IPS-NIHi7 (cell line): ENCODE results near the gene GMDS.

Source experiments
- DNase-seq: peaks from one replicate; pipeline ENCODE4 v3.0.0; 2012; ENCODE audit warnings: mixed read lengths; ENCODE audit errors: extremely low spot score

GMDS gene

DNA sequence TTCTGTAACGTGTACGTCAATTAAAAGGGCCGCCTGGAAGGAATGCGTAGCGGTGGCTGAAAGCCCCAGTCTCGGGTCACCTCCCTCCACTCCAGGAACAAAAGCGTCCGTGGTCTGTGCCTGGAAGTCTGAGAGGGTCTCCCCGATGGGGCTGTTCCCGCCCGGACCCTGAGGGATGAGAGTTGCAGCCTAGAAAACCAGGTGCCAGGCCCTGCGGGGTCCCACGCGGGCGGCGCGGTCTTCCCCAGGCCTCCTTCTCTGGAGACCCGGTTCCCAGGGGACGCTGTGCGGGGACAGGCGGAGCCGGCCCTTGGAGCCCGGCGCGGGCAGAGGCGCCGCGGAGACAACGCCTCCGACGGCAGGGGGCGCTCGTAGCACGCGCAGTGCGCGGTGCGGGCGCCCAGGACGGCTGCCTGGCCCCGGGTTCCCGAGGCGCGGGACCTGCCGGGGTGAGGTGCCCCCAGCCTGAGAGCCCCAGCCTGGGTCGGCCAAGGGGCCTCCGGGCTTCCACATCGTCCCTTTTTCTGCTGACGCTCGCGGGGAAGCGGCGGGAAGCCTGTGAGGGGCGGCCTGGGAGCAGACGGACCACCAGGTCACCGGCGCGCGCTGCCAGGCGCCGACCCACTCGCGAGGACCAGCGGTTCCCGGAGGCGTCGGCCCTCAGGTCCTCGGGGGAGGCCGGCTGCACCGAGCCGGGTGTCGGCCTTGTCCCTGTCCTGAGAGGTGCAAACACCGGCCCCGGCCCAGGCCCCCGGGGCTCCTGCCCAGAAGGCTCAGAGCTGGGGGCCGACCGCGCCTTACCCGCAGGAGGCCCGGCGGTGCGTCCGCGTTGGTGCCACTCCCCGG is 641.0 kb downstream of the GMDS start:
- DNase-seq: peak; percentile 79

DNA sequence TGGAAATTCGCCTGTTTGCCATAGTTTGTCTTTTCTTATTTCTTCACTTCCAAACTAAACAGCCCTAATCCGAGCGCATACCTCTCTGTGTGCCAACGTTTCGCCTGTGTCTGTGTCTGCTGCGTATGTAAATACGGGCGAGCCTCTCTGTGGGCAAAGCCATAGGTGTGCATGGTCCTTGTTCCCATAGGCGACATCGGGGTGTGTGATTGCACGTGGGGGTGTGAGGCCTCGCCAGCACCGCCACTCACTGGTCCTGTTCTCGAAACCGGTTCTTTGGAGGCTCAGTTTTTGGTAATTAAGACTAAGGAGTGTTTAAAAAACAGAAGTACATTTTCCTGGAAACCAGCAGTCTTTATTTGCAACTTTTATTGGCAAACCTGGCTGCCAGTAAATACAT is 641.7 kb downstream of the GMDS start:
- no peak for DNase-seq

DNA sequence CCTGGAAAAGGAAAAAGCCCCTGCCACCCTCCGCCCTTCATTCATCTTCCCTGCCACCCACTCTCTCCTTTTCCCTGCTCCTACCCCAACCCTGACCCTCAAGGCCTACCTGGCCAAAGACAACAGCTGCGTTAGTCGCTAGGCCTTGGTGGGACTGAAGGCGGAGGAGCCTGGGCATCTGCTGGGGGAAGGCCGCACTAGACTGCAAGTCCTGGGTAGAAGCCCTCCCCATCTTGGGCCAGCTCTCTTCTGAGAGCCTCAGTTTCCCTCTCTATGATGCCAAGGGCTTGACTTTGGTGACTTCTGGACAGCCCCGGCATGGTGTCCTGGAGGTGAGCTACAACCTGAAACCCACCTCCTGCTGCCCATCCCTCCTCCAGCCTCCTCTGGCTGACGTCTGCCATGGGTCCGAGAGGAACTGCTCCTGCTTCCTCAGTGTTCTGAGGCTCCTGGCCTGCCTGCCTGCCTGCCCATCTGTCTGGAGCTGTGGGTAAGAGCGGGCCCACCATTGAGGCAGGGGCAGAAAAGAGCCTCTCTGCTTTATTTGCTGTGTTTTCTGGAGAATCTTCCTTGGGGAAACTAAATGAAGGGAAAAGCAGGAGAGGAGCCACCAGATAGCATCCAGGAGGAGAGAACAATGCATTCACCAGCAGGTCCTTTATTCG is 643.2 kb downstream of the GMDS start:
- DNase-seq: no peak

DNA sequence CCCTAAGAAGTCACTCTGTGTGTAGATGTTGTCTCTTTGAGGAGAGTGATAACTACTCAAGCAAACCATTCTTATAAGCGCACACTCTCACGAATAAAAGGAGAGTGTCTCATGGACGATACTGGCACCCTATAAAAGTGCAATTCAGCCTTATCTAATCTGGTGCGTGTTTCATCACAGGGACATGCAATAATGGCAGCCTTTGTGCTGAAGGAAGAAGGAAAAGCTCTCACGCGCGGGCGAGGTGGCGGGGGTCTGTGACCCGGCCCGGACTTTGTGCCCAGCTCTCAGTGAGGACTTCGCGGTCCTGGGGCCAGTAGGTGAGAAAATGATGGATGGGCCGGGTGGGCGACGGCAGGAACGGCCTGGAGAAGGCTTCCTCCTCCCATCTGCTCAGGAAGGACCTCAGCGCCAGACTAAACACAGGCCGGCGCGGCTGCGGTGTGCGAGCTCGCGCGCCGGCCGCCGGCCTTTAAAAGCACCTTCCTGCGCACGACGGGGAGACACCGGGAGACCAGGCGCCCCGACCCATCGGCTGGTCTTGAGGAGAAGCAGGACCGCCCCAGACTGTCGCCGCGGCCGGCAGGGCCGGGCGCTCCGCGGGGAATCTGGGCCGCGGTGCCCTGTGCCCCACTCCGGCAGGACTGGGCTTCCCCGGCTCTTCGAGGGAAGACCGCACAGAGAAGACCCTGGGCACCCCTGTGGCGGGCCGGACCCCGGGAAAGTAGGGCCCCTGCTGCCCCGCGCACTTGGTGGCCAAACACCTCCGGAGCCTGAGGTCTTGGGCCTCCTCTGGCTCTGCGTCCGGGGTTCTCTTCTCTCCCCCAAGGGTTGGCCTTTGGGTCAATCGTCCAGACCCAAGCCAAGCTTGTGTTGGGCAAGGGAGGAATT is 644.0 kb downstream of the GMDS start:
- DNase-seq: no peak

DNA sequence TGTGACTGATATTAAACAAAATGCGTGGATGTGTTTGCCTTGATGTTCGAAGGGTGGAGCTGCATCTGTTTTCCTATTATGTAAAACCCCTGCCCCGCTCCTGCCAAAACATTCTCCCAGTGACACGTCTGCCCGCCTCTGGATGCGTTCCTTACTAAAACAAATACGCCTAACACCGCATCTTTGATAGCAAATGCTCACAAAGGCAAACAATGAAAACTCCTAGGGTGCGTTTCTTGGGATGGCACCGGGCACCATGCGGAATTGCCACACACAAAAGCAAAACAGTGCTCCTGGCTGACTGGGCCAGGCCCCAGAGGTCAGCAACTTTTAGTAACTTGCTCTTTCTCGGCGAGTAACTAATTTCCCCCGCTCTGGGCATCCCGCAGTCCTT is 644.6 kb downstream of the GMDS start:
- no peak for DNase-seq

DNA sequence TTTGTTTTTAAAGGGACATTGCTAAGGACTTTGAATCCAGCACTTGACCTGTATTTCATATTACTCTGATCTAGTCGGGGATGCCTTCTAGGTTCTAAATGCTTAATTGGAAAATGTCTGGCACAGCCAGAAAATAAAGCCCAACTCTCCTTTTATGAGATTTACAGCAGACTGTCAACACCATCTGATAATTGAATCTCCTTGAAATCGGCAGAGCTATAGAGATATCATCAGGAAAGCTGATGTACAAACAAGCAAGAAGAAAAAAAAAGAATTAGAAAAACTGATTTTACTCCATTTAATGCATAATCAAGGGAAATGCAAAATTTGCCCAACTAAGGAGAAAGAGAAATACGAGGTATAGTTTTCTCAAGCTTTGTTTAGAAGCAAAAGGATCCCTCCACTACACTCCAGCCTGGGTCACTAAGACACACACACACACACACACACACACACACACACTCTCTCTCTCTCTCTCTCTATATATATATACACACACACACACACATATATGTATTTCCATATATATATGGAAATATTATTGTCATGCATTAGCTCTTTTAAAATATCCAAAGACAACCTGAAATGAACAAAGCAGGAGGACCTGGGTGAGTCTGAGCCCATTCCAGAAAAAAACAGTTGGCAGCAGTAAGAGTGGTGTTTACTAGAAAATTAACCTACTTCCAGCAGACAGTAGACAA is 645.2 kb downstream of the GMDS start:
- DNase-seq: no peak

DNA sequence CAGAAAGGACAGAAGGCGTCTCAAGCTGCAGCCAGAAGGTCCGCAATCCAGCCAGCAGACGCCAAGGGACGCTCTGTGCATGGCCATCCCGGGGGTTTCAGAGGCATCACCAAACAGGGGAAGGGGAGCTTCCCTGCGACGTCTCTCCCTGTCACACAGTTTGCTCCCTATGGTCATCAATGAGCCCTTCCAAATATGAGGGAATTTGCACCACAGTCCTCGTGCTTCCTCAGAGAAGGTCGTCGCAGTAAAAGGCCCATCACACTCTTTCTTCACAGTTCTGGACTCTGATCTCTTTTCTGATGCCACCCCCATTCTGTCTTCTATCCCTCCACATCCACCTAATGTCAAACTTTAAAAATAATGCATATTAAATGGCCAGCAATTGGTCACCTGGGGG is 645.9 kb downstream of the GMDS start:
- DNase-seq: no peak

DNA sequence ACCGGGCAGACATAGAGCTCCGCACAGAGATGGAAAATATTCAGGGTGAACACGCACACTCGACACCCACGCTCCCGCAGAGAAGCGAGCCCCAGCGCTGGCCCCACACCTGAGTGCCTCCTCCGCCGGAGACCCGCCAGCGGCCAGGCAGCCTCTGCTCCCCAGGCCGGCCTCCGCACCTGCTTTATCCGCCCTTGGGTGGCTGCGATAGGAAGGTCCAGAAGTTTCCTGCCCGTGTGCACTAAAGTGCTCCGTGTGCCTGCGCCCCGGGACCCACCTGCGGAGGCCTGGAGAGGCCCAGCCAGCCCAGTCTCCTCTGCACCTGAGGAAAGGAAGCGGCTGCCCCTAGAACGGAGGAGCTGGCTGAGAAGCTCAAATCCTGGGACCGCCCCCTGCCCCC is 646.5 kb downstream of the GMDS start:
- no peak for DNase-seq

DNA sequence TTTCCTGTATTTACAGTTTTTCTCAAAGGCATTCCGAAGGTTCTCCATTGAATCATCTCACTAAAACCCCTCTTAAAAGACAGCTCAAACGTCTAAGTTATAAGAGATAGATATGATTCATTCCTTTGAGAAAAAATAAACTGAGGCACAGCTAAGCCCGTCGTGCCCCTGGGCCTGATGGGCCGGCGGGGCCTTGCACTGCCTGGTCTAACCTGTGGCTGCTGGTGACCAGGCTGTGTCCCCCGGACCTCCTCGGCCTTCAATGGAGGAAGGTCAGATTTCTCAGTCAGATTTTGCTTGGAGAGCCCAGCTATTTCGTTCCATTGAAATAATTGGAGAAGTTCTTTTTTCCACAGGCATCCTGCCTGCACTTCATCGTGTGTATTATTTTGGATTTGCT is 647.0 kb downstream of the GMDS start:
- DNase-seq: no peak

DNA sequence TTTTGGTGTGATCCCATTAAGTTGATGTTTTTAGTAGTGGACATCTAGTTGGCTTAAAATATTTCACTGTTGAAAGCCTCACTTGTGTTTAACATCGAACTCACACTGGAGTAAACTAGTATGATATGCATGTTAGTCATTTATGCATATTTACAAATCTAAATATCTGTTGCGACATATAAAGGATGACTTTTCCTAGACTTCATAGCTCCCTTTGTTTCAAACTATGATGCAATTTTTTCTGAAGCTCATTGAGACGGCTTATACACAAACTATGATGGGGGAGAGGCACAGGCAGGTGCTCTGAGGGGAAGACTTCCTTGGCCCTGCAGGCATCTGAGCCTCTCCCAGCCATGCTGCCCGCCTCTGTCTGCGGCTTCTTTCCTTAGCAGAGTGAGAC is 647.5 kb downstream of the GMDS start:
- DNase-seq: no peak

DNA sequence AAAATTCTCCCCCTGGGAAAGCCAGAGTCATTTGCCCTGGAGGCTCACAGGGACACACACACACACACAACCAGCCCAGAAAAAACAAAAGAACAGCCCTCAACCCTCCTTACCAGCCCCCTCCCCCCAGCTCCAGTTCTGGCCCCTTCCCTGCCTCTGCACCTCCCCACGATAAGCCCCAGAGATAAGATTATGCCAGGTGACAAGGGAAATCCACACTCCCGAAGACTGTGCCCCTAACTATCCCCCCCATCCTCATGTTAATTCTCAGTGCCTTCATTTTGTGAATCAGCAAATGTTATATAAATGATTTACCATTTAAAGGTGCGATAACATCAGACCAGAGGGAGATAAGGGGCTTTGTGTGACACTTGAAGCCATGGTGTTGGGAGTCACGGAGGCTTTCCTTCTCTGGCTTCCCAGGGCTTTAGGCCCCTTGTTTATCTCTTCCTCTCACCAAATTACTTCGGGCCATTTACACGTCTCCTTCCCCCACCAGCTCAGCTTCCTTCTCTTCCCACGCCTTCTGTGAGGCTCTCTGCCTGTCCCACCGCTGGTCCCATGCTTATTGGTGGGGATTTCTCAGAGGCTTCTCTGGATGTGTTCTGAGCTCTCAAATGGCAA is 648.2 kb downstream of the GMDS start:
- DNase-seq: no peak

DNA sequence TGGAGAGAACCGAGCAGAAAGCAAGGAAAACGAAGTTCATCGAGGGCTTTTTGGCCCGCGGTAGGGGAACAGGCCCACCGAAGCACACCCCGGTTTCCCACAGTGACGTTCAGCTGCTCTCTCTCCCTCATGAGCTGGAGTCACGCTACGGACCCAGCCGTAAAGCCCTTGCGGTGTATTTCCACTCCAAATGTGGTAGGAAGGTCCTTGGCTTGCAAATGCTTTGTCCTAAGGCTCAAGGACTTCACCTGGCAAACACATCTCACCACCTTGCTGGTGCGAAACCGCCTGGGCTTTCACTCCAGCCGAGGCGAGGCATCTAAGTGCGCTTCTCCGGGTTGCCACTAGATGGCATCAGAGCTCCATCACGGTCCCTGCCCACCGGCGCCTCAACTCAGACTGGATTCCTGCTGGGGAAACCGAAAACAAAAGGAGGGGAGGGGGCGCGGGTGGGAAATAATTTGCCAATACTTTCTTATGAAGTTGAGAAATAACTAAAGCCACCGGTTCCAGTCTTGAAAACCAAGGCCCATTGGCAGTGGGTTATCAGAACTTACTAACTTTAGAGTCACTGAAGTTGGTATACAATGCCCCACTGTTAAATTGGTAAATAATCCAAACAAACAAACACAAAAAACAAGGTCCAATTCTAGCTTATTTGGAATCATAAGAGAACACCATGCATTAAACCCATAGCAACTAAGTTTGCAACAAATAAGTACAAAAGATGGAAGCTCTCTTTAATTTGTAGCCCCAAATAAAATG is 649.1 kb downstream of the GMDS start:
- DNase-seq: peak; percentile 84

DNA sequence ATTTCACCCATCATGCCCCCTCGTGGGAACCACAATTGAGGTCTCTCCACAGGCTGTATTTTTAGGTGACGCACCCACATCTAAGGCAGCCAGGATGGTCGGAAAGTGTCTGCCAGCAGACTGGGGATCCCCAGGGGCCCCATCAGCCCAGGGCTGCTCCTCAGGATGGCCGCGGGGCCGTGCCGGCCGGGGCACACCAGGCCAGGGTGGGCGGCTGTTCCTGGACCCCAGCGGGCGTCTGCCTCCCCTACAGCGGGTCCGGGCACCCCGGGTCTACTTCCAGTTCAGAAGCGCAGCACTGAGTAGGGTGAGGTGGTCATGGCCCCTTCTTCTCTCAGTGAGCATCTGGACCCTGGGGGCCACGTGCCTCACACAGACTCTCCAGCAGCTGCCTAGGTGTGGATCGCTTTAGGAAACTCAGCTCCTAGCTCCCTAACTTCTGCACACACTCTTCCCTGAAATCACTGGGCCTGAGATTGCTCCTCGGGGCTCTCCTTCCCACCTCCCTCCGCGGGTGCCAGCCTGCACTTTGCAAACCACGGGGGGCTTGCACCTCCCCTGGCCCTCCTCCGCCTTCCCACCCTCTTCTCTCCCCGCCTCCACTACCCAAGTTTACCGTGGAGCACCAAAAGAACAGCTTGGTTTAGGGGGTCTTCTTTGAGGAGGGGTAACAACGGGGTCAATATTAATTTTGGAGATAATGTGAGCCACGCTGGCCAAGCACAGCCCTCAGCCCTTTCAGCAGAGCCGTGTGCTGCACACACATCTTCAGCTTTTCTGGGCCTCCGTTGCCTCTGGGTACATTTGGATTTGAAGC is 649.9 kb downstream of the GMDS start:
- DNase-seq: no peak

DNA sequence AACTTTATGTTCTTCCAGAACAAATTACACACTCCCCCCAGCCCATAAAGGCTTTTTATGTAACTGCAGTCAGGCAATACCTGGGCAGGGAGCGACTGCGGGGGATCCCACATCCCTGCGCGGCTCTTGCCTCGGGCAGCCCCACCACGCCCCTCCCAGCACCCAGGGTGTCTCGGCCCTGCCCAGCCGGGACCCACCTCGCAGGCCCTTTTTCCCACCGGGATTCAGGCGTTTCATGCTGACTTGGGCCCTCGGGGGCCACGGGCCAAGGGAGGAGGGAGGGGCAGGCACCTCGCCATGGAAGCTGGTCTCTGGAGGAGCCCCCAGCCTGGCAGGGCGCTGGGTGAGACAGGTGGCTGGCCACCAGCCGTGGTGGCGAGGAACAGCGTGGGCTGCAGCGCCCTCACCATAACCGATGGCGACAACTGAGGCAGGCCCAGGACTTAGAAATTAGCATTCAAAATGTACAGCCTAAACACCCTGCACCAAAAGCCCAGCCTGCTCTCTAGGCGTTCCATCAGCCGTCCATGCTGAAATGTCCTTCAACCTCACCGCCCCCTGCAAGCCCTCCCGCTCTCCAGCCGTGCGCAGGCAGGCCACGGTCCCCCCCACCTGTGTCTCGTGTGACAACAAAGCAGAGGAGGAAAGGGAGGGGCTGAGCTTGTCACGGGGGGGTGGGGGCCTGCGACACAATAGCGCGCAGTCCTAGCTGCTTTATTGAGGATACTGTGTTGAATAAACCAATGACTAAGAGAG is 650.8 kb downstream of the GMDS start:
- no peak for DNase-seq

DNA sequence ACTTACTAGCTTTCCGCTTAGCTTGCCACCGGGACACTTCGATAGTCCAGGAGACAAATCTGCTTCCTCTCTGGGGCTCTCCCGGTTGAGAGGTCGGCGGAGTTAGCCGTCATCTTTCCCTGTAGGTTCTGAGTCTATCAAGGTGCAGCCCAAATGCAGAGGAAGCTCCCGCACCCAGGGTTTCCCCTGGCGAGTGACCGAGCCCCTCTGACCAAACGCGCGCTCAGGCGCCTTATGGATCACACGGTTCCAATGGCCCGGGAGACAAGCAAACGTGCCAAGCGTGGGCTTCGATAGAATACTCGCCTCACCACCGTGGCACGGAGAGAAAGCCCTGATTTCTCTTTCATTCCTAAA is 651.5 kb downstream of the GMDS start:
- DNase-seq: no peak

DNA sequence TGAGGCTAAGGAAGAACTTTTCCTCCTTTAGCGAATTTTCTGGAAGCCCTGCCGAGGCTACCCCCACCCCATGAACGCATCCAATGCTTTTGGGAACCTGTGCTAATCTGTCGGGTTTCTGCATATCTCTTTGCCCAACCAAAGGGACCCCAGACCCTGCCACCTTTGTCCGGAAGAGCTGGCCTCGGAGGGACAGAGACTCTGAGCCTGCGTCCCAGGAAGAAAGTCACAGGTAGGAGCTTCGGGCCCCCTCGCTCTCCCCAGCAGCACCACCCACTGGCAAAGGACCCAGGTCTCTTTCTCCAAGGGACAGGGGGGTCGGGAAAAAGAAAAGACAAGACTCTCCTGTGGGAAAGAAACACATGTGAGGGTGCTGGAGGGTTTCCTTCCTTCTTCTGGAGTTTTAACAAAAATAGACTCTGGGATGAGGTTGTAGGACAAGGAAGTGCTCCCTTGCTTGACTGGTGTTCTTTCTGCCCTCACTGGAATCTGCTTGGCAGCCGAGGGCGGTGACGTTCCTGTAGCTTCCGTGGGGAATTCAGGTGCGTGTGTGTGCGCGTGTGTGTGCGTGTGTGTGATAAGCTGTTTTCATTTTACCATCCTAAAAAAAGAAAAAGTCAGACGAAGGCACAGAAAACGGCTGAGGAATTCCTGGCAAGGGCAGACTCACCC is 652.0 kb downstream of the GMDS start:
- DNase-seq: no peak

DNA sequence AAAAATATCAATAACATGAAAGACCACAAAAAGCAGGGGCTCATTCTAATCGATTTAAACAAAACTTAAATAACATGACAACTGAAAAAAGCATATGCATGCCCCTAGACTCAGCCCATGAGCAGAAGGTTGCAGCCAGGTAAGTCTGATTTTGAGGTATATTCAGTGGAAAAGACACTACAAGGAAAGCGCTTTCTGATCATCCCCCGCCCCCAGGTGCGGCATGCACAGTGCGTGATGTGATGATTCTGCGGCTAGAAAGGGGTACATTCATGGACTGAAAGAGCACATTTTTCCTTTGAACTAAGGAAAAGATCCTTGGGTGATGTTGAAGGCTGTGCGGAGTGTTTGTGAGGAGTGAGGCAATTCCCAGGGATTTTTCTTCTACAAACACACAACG is 652.6 kb downstream of the GMDS start:
- no peak for DNase-seq

DNA sequence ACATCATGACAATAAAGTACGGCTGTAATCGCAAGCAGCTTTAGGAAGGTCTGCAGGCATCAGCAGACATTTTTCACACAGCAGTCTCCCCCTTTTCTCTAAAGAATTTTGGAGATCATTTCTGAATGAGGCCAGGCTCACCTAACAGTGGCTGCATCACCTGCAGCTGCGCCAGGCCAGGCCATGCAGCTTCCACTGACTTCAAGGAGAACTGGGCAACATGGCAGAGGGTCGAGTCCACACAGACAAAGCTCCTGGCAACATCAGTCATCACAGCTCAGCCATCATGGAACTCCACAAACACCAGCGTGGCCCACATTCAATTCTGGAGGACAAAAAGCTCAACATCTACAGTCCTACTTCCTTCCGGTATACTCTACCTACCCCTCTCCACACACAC is 653.5 kb downstream of the GMDS start:
- DNase-seq: no peak

DNA sequence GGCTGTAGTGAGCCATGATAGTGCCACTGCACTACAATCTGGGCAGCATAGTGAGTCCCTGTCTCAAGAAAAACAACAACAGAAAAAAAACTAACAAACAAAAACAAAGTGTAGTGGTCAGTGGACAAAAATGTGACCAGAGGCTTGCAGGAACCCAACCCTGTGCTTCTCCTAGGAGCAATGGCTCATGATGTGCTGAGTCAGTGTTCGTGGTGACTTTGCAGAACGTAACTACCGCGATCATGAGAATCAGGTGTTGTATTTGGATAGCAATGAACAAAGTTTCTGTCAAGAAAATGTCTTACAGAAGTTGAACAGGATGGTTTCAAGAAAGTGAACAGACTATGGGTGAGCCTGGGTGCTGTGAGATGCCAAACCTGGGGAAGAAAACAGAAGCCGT is 654.2 kb downstream of the GMDS start:
- no peak for DNase-seq
